A549 (cell line): ENCODE results near the gene MAP3K7CL.

ENCODE experiments used
- NR3C1 ChIP-seq: fragments of >200 bp; sonication (Bioruptor Twin); formaldehyde crosslinking; IDR thresholded peaks from 3 replicates; pipeline ENCODE4 v1.6.1; 2017
- TF ChIP-seq, protein P1 (sequence below): fragments of >200 bp; sonication (Bioruptor Twin); formaldehyde crosslinking; IDR thresholded peaks from 3 replicates; pipeline ENCODE4 v1.5.1; 2016

DNA sequence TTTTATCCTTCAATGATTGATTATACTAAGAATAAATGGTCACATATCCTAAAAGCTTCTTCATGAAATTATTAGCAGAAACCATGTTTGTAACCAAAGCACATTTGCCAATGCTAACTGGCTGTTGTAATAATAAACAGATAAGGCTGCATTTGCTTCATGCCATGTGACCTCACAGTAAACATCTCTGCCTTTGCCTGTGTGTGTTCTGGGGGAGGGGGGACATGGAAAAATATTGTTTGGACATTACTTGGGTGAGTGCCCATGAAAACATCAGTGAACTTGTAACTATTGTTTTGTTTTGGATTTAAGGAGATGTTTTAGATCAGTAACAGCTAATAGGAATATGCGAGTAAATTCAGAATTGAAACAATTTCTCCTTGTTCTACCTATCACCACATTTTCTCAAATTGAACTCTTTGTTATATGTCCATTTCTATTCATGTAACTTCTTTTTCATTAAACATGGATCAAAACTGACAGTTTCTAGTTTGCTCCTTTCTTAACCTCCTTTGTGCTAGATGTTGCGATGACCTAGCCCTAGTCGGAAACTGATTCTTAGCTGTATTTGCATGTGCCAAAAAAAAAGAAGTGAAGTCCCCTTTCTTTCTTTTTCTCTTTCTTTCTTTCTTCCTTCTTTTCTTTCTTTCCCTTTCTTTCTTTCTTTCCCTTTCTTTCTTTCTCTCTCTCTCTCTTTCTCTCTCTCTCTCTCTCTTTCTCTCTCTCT lies 45.1 kb downstream of the MAP3K7CL start:
- no peak for TF ChIP-seq NR3C1
- TF ChIP-seq, protein P1, sequence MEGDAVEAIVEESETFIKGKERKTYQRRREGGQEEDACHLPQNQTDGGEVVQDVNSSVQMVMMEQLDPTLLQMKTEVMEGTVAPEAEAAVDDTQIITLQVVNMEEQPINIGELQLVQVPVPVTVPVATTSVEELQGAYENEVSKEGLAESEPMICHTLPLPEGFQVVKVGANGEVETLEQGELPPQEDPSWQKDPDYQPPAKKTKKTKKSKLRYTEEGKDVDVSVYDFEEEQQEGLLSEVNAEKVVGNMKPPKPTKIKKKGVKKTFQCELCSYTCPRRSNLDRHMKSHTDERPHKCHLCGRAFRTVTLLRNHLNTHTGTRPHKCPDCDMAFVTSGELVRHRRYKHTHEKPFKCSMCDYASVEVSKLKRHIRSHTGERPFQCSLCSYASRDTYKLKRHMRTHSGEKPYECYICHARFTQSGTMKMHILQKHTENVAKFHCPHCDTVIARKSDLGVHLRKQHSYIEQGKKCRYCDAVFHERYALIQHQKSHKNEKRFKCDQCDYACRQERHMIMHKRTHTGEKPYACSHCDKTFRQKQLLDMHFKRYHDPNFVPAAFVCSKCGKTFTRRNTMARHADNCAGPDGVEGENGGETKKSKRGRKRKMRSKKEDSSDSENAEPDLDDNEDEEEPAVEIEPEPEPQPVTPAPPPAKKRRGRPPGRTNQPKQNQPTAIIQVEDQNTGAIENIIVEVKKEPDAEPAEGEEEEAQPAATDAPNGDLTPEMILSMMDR: no peak
